Stimulated activated CD4-positive, alpha-beta T cell treated with anti-CD3 and anti-CD28 coated beads, Interleukin-4, amount 100 ng/mL, for 4 hours (primary cell): Measurements from ENCODE around the gene PAPOLA.

Experiments used
- DNase-seq, 2 experiments: peaks; one replicate each; pipeline ENCODE4 v3.0.0-alpha.2; 2020

PAPOLA gene

GRCh38 chr14:96587823-96588385 is 85.7 kb downstream of the PAPOLA start:
- DNase-seq: no peak

GRCh38 chr14:96588410-96589257 is 86.5 kb downstream of the PAPOLA start:
- DNase-seq: no peak

- DNase-seq: no peak
These were observed 87.4 kb downstream of the PAPOLA start for GRCh38 chr14:96589577-96589976.

- DNase-seq: no peak
These were observed 88.1 kb downstream of the PAPOLA start for GRCh38 chr14:96590190-96590864.

GRCh38 chr14:96592591-96593386 is 90.6 kb downstream of the PAPOLA start:
- peak; percentile 53 to 66 for DNase-seq

- DNase-seq: no peak
These were observed 92.8 kb downstream of the PAPOLA start for GRCh38 chr14:96594961-96595360.

GRCh38 chr14:96597680-96598079 is 95.5 kb downstream of the PAPOLA start:
- no peak for DNase-seq

DNA sequence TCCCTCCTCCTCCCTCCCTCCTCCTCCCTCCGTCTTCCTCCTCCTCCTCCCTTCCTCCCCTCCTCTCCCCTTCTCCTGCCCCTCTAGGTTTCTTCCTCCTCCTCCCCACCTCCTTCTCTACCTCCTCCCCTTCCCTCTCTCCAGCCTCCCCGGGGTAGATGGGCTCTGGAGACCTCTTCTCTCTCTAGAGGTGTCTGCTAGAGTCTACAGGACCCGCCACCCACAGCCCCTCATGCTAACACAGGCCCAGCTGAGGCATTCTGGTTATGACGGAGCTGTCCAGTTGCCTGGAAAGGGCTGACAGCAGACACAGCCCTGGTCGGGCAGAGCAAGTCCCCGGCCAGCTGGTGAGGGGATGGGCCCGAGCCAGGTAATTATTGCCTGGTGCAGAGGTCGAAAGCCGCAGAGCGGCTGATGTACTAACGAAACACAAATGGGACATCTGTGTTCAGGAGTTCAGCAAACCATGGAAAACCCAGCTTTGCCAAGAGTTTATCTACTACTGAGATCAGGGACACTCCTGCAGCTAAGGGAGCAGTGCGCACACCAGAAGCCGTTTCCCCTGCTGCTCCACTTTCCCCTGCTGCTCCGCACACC is 96.2 kb downstream of the PAPOLA start:
- DNase-seq: no peak

- DNase-seq: no peak
These were observed 96.9 kb downstream of the PAPOLA start for GRCh38 chr14:96599076-96599475.

GRCh38 chr14:96602186-96602585 is 100.0 kb downstream of the PAPOLA start:
- no peak for DNase-seq

- DNase-seq: no peak
These were observed 101.4 kb downstream of the PAPOLA start for GRCh38 chr14:96603350-96604255.

DNA sequence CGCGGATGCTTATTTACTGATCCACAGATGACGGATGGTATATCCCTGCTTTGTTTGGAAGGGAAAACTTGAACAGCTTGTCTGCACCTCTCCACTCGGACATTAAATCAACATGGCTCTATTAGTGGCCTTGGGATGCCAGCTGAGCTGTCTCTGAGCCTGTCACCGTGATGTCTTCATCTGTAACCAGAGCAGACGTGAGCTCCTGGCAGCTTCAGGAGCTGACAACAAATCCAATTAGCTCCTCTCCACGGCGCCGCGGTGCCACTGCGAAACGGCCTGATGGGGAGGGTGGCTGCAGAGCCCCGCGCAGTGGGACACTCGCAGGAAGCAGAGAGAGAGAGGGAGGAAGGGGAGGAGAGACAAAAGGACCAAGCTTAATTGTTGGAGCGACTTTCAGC is 112.3 kb downstream of the PAPOLA start:
- no peak for DNase-seq

DNA sequence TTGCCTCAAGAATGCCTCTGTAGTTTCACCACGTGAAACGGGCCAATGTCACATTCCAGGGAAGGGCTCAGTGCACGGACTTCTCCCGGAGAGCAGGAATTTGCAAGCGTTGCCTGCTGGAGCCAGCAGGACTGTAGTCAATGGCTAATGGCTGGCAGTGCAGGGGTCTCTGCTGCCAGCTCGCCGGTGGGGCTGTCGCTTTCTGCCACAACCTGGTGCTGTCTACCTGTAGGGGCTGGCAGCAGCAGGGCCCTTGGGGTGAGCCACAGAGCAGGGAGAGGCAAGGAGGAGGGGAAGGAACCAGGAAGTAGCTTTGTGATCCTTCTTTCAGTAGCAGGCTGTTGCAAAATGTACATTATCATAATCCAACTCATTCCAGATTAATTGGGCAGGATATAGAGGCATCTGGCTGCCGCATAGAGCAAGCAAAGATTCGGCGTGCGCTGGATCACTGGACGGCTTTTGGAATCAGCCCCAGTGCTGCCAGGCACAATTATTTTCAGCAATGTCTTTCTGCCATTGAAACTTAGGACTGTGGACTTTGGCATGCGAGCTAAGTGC is 114.1 kb downstream of the PAPOLA start:
- no peak for DNase-seq
